HepG2 (cell line): ENCODE measurements around the gene CRYBA2. TPM values are rescaled to one million over a fixed set of nuclear protein-coding genes. Genes with fewer than 3 reads are reported as not detected.

Source experiments
- ATRX ChIP-seq: sonication (generic); formaldehyde crosslinking; IDR thresholded peaks from 2 replicates; pipeline ENCODE4 v1.4.0; 2020; ENCODE audit warnings: missing genetic modification reagents, borderline replicate concordance
- BRD4 ChIP-seq: sonication (generic); formaldehyde crosslinking; IDR thresholded peaks from 2 replicates; pipeline ENCODE4 v1.4.0; 2020; ENCODE audit warnings: missing genetic modification reagents
- KMT2A ChIP-seq: sonication (generic); formaldehyde crosslinking; IDR thresholded peaks from 2 replicates; pipeline ENCODE4 v1.4.0; 2020; ENCODE audit warnings: missing genetic modification reagents
- PAWR ChIP-seq: sonication (generic); formaldehyde crosslinking; IDR thresholded peaks from 2 replicates; pipeline ENCODE4 v1.4.0; 2020; ENCODE audit warnings: missing genetic modification reagents, mild to moderate bottlenecking, borderline replicate concordance
- RBAK ChIP-seq: sonication (generic); formaldehyde crosslinking; IDR thresholded peaks from 2 replicates; pipeline ENCODE4 v1.5.1; 2020; ENCODE audit warnings: mild to moderate bottlenecking, missing genetic modification reagents
- RCOR2 ChIP-seq: IDR thresholded peaks from 2 replicates; pipeline ENCODE4 v1.6.1; 2016; ENCODE audit warnings: missing biosample characterization, missing genetic modification reagents
- SYNCRIP ChIP-seq: fragments of 200-400 bp; formaldehyde crosslinking; IDR thresholded peaks from 2 replicates; pipeline ENCODE4 v1.6.1; 2018; ENCODE audit warnings: mild to moderate bottlenecking, low read depth, low read length; ENCODE audit not compliant: insufficient read depth
- ZC3H13 ChIP-seq: sonication (generic); formaldehyde crosslinking; IDR thresholded peaks from 2 replicates; pipeline ENCODE4 v1.8.1; 2023; ENCODE audit warnings: mild to moderate bottlenecking, missing genetic modification reagents, moderate library complexity
- ZNF225 ChIP-seq: sonication (generic); formaldehyde crosslinking; IDR thresholded peaks from 2 replicates; pipeline ENCODE4 v1.4.0; 2020; ENCODE audit warnings: mild to moderate bottlenecking, missing genetic modification reagents
- polyA plus RNA-seq, 8 experiments: library from polyadenylated mRNA; depleted of rRNA in 3 of 8; stranded (reverse) in 7 of 8; unstranded in 1 of 8; fragments of >200 nt; fragmentation: Illumina TruSeq in 4 of 8; extraction: Trizol in 4 of 8; gene quantifications; 2 replicates each; pipeline versions ENCODE4 v1.2.1 to v1.2.3, GENCODE V29; 2011 to 2016; ENCODE audit warnings: low read depth in 4 of 8, missing spikeins in 1 of 8, mixed read lengths in 1 of 8; ENCODE audit not compliant: insufficient read depth in 1 of 8
- total RNA-seq, 5 experiments: library from RNA; depleted of rRNA; stranded (reverse); fragments of >200 nt; fragmentation: Illumina TruSeq; extraction: Trizol; gene quantifications; 2 replicates each; pipeline ENCODE4 v1.2.3, GENCODE V29; 2016; ENCODE audit warnings: low read depth in 1 of 5
- TF ChIP-seq, protein P1 (sequence below): sonication (generic); formaldehyde crosslinking; IDR thresholded peaks from 2 replicates; pipeline ENCODE4; 2020; ENCODE audit warnings: missing genetic modification reagents, mild to moderate bottlenecking, borderline replicate concordance
- TF ChIP-seq, protein P2 (sequence below): sonication (generic); formaldehyde crosslinking; conservative IDR thresholded peaks from 2 replicates; pipeline ENCODE4 v1.4.0; 2020; ENCODE audit warnings: missing genetic modification reagents
- TF ChIP-seq, protein P3 (sequence below): sonication (generic); formaldehyde crosslinking; IDR thresholded peaks from 2 replicates; pipeline ENCODE4 v1.9.0; 2022; ENCODE audit warnings: low read depth, missing genetic modification reagents
- TF ChIP-seq, protein P4 (sequence below): sonication (generic); formaldehyde crosslinking; IDR thresholded peaks from 2 replicates; pipeline ENCODE4 v1.4.0; 2020; ENCODE audit warnings: mild to moderate bottlenecking, missing genetic modification reagents
- TF ChIP-seq, protein P5 (sequence below): sonication (generic); formaldehyde crosslinking; IDR thresholded peaks from 2 replicates; pipeline ENCODE4 v1.4.0; 2020; ENCODE audit warnings: mild to moderate bottlenecking, low read depth, missing genetic modification reagents
- TF ChIP-seq, protein P6 (sequence below): sonication (generic); formaldehyde crosslinking; IDR thresholded peaks from 2 replicates; pipeline ENCODE4 v1.5.0; 2020; ENCODE audit warnings: mild to moderate bottlenecking, missing genetic modification reagents, moderate library complexity

The CRYBA2 gene
- total and polyA plus RNA-seq, 2 of the 13 experiments (the other 11 are each of a cell fraction or from before 2014, with no cell fraction given), result not detected

DNA sequence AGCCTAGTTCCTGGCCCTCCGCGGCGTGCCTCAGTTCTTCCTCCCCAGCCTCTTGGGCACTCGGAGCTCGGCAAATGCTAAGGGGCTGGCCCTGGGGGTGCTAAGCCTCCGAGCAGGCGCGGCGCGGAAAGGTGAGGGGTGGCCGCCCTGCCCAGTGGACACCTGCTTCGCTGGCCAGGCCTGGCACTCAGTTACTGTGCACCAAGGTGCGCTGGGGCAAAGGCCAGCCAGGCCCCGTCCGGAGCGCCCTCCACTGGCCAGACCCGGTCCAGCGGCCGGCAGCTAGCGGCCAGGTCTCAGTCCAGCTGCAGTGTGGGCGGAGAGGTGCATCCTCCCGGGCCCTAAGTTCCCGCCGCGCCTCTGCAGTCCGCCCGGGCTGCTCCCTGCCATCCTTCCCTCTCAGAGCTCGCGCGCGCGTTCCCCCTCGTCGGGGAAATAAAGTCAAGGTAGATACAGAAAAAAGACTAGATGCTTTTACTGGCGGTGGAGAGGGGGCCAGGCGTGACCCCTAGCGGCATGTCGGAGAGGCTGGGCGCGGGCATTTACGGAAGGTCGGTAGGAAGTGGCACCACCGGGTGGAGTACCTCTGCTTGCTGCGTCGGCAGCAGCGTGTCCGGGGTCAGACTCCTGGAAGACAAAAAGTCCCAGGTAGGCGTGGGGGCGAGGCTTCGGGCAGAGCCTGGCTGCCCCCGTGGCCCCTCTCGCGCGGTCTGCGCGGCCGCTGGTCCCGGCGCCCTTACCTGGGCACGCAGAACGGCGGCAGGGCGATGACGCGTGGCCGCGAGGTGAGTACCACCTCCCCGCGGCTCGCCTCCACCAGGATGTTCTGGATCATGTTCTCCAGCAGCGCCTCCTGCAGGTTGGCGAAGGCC, 9.4 kb upstream of the CRYBA2 start (continued):
- TF ChIP-seq, protein P1, sequence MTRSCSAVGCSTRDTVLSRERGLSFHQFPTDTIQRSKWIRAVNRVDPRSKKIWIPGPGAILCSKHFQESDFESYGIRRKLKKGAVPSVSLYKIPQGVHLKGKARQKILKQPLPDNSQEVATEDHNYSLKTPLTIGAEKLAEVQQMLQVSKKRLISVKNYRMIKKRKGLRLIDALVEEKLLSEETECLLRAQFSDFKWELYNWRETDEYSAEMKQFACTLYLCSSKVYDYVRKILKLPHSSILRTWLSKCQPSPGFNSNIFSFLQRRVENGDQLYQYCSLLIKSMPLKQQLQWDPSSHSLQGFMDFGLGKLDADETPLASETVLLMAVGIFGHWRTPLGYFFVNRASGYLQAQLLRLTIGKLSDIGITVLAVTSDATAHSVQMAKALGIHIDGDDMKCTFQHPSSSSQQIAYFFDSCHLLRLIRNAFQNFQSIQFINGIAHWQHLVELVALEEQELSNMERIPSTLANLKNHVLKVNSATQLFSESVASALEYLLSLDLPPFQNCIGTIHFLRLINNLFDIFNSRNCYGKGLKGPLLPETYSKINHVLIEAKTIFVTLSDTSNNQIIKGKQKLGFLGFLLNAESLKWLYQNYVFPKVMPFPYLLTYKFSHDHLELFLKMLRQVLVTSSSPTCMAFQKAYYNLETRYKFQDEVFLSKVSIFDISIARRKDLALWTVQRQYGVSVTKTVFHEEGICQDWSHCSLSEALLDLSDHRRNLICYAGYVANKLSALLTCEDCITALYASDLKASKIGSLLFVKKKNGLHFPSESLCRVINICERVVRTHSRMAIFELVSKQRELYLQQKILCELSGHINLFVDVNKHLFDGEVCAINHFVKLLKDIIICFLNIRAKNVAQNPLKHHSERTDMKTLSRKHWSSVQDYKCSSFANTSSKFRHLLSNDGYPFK (CRISPR knock-in tag), result 0 out of 2 replicates have a peak, but pooled peaks have one; percentile 13
- TF ChIP-seq ZNF225 (0 out of 2 replicates have a peak, but pooled peaks have one; percentile 36), RBAK (CRISPR knock-in tag) (peak; percentile 74), RCOR2 (CRISPR knock-in tag) (no peak), ATRX (no peak), BRD4 (no peak), ZC3H13 (no peak), SYNCRIP (no peak), KMT2A (CRISPR knock-in tag) (no peak), PAWR (CRISPR knock-in tag) (no peak)
- TF ChIP-seq, protein P2, sequence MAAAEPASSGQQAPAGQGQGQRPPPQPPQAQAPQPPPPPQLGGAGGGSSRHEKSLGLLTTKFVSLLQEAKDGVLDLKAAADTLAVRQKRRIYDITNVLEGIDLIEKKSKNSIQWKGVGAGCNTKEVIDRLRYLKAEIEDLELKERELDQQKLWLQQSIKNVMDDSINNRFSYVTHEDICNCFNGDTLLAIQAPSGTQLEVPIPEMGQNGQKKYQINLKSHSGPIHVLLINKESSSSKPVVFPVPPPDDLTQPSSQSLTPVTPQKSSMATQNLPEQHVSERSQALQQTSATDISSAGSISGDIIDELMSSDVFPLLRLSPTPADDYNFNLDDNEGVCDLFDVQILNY (CRISPR knock-in tag), result no peak
- TF ChIP-seq, protein P3, sequence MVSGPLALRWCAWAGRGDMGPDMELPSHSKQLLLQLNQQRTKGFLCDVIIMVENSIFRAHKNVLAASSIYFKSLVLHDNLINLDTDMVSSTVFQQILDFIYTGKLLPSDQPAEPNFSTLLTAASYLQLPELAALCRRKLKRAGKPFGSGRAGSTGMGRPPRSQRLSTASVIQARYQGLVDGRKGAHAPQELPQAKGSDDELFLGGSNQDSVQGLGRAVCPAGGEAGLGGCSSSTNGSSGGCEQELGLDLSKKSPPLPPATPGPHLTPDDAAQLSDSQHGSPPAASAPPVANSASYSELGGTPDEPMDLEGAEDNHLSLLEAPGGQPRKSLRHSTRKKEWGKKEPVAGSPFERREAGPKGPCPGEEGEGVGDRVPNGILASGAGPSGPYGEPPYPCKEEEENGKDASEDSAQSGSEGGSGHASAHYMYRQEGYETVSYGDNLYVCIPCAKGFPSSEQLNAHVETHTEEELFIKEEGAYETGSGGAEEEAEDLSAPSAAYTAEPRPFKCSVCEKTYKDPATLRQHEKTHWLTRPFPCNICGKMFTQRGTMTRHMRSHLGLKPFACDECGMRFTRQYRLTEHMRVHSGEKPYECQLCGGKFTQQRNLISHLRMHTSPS (CRISPR knock-in tag), result peak; percentile 65
- TF ChIP-seq, protein P4, sequence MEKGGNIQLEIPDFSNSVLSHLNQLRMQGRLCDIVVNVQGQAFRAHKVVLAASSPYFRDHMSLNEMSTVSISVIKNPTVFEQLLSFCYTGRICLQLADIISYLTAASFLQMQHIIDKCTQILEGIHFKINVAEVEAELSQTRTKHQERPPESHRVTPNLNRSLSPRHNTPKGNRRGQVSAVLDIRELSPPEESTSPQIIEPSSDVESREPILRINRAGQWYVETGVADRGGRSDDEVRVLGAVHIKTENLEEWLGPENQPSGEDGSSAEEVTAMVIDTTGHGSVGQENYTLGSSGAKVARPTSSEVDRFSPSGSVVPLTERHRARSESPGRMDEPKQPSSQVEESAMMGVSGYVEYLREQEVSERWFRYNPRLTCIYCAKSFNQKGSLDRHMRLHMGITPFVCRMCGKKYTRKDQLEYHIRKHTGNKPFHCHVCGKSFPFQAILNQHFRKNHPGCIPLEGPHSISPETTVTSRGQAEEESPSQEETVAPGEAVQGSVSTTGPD, result no peak
- TF ChIP-seq, protein P5, sequence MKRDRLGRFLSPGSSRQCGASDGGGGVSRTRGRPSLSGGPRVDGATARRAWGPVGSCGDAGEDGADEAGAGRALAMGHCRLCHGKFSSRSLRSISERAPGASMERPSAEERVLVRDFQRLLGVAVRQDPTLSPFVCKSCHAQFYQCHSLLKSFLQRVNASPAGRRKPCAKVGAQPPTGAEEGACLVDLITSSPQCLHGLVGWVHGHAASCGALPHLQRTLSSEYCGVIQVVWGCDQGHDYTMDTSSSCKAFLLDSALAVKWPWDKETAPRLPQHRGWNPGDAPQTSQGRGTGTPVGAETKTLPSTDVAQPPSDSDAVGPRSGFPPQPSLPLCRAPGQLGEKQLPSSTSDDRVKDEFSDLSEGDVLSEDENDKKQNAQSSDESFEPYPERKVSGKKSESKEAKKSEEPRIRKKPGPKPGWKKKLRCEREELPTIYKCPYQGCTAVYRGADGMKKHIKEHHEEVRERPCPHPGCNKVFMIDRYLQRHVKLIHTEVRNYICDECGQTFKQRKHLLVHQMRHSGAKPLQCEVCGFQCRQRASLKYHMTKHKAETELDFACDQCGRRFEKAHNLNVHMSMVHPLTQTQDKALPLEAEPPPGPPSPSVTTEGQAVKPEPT (CRISPR knock-in tag), result peak; percentile 48; the same call in 1 of the 2 replicates
- TF ChIP-seq, protein P6, sequence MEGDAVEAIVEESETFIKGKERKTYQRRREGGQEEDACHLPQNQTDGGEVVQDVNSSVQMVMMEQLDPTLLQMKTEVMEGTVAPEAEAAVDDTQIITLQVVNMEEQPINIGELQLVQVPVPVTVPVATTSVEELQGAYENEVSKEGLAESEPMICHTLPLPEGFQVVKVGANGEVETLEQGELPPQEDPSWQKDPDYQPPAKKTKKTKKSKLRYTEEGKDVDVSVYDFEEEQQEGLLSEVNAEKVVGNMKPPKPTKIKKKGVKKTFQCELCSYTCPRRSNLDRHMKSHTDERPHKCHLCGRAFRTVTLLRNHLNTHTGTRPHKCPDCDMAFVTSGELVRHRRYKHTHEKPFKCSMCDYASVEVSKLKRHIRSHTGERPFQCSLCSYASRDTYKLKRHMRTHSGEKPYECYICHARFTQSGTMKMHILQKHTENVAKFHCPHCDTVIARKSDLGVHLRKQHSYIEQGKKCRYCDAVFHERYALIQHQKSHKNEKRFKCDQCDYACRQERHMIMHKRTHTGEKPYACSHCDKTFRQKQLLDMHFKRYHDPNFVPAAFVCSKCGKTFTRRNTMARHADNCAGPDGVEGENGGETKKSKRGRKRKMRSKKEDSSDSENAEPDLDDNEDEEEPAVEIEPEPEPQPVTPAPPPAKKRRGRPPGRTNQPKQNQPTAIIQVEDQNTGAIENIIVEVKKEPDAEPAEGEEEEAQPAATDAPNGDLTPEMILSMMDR, result peak; percentile 78
